H9 (cell line): ENCODE results near the gene SHTN1. TPM values are rescaled to one million over a fixed set of nuclear protein-coding genes. Genes with fewer than 3 reads are reported as not detected.

ENCODE experiments used
- DNase-seq: peaks from one replicate; pipeline ENCODE4 v3.0.0-alpha.2; 2017
- H2AFZ ChIP-seq: one replicate; pipeline ENCODE4 v1.6.1; 2013; ENCODE audit warnings: mild to moderate bottlenecking, low read length, control low read depth, moderate library complexity
- H2AK5ac ChIP-seq: 2 replicates; pipeline ENCODE4 v1.6.1; 2013; ENCODE audit warnings: low read length, control low read depth, mixed read lengths; ENCODE audit not compliant: insufficient read length
- H2BK120ac ChIP-seq: one replicate; pipeline ENCODE4 v1.6.1; 2013; ENCODE audit warnings: low read depth, mild to moderate bottlenecking, low read length, control low read depth, inconsistent platforms; ENCODE audit not compliant: poor library complexity, severe bottlenecking
- H2BK12ac ChIP-seq: 2 replicates; pipeline ENCODE4 v1.6.1; 2013; ENCODE audit warnings: low read length, control low read depth, mixed read lengths, low read depth; ENCODE audit not compliant: insufficient read length
- H2BK15ac ChIP-seq: 2 replicates; pipeline ENCODE4 v1.6.1; 2013; ENCODE audit warnings: low read depth, low read length, control low read depth
- H2BK20ac ChIP-seq: one replicate; pipeline ENCODE4 v1.6.1; 2013; ENCODE audit warnings: low read depth, mild to moderate bottlenecking, low read length, control low read depth, inconsistent platforms; ENCODE audit not compliant: poor library complexity, severe bottlenecking
- H2BK5ac ChIP-seq: 2 replicates; pipeline ENCODE4 v1.6.1; 2013; ENCODE audit warnings: low read length, control low read depth, mixed read lengths; ENCODE audit not compliant: insufficient read length
- H3K14ac ChIP-seq: 2 replicates; pipeline ENCODE4 v1.6.1; 2013; ENCODE audit warnings: low read length, control low read depth; ENCODE audit not compliant: insufficient read depth
- H3K18ac ChIP-seq: 2 replicates; pipeline ENCODE4 v1.6.1; 2013; ENCODE audit warnings: low read depth, mild to moderate bottlenecking, mixed read lengths, low read length, control low read depth; ENCODE audit not compliant: insufficient read length
- H3K23ac ChIP-seq: 2 replicates; pipeline ENCODE4 v1.6.1; 2013; ENCODE audit warnings: low read length, control low read depth, mixed read lengths, low read depth; ENCODE audit not compliant: insufficient read length
- H3K23me2 ChIP-seq: 2 replicates; pipeline ENCODE4 v1.6.1; 2013; ENCODE audit warnings: low read depth, mild to moderate bottlenecking, mixed read lengths, low read length, control low read depth; ENCODE audit not compliant: insufficient read length, poor library complexity, severe bottlenecking
- H3K27ac ChIP-seq: 2 replicates; pipeline ENCODE4 v1.5.1; 2013; ENCODE audit warnings: low read length, control low read depth, mixed read lengths, low read depth; ENCODE audit not compliant: insufficient read length
- H3K27me3 ChIP-seq: 2 replicates; pipeline ENCODE4 v1.6.1; 2013; ENCODE audit warnings: low read length, control low read depth, inconsistent platforms; ENCODE audit not compliant: insufficient read depth
- H3K4ac ChIP-seq: 2 replicates; pipeline ENCODE4 v1.6.1; 2013; ENCODE audit warnings: low read depth, mild to moderate bottlenecking, control low read depth, inconsistent platforms, low read length, moderate library complexity
- H3K4me1 ChIP-seq: 2 replicates; pipeline ENCODE4 v1.6.1; 2013; ENCODE audit warnings: low read length, control low read depth, inconsistent platforms; ENCODE audit not compliant: insufficient read depth
- H3K4me2 ChIP-seq: 2 replicates; pipeline ENCODE4 v1.6.1; 2013; ENCODE audit warnings: low read length, control low read depth, mixed read lengths; ENCODE audit not compliant: insufficient read length, insufficient read depth
- H3K56ac ChIP-seq: 2 replicates; pipeline ENCODE4 v1.6.1; 2013; ENCODE audit warnings: low read depth, mild to moderate bottlenecking, mixed read lengths, low read length, control low read depth; ENCODE audit not compliant: insufficient read length
- H3K79me1 ChIP-seq: 2 replicates; pipeline ENCODE4 v1.6.1; 2013; ENCODE audit warnings: low read depth, mild to moderate bottlenecking, moderate library complexity, low read length, control low read depth, inconsistent platforms; ENCODE audit not compliant: insufficient read depth, poor library complexity, severe bottlenecking
- H3K79me2 ChIP-seq: 2 replicates; pipeline ENCODE4 v1.6.1; 2013; ENCODE audit warnings: low read length, control low read depth, inconsistent platforms; ENCODE audit not compliant: insufficient read depth
- H3K9ac ChIP-seq: 2 replicates; pipeline ENCODE4 v1.6.1; 2013; ENCODE audit warnings: low read length, control low read depth, mixed read lengths; ENCODE audit not compliant: insufficient read length; ENCODE audit errors: extremely low read depth
- H3K9me3 ChIP-seq: one replicate; pipeline ENCODE4 v1.6.1; 2013; ENCODE audit warnings: low read depth, low read length, inconsistent platforms; ENCODE audit not compliant: control insufficient read depth
- H3T11ph ChIP-seq: one replicate; pipeline ENCODE4 v1.6.1; 2013; ENCODE audit warnings: mild to moderate bottlenecking, low read length, control low read depth, inconsistent platforms
- H4K20me1 ChIP-seq: one replicate; pipeline ENCODE4 v1.6.1; 2013; ENCODE audit not compliant: control insufficient read depth, insufficient read length, insufficient read depth
- H4K5ac ChIP-seq: 2 replicates; pipeline ENCODE4 v1.6.1; 2013; ENCODE audit warnings: low read depth, mild to moderate bottlenecking, mixed read lengths, low read length, control low read depth; ENCODE audit not compliant: insufficient read length
- H4K8ac ChIP-seq: replicated peaks from 2 replicates; pipeline ENCODE4 v1.6.1; 2013; ENCODE audit warnings: low read length, control low read depth, mixed read lengths, low read depth; ENCODE audit not compliant: insufficient read length
- H4K91ac ChIP-seq: 2 replicates; pipeline ENCODE4 v1.6.1; 2013; ENCODE audit warnings: low read depth, mild to moderate bottlenecking, moderate library complexity, mixed read lengths, low read length, control low read depth; ENCODE audit not compliant: insufficient read length
- H3K27ac Mint-ChIP-seq, 3 experiments: 2 replicates in 2 of 3; 3 replicates in 1 of 3; pipeline ENCODE4 v1.8.0; 2020 to 2021; ENCODE audit warnings: mixed read lengths in 3 of 3, mild to moderate bottlenecking in 1 of 3, moderate library complexity in 1 of 3
- H3K27me3 Mint-ChIP-seq: 2 replicates; pipeline ENCODE4 v1.8.0; 2021; ENCODE audit warnings: low read depth, mild to moderate bottlenecking, moderate library complexity, mixed read lengths
- H3K36me3 Mint-ChIP-seq, 3 experiments: 2 replicates in 2 of 3; 3 replicates in 1 of 3; pipeline ENCODE4 v1.8.0; 2020 to 2021; ENCODE audit warnings: low read depth in 3 of 3, mixed read lengths in 3 of 3; ENCODE audit not compliant: insufficient read depth in 1 of 3
- H3K4me1 Mint-ChIP-seq, 2 experiments: 2 replicates each; pipeline ENCODE4 v1.8.0; 2020; ENCODE audit warnings: mixed read lengths in 2 of 2
- H3K4me3 Mint-ChIP-seq, 2 experiments: 2 replicates in 1 of 2; 3 replicates in 1 of 2; pipeline ENCODE4 v1.8.0; 2020 to 2021; ENCODE audit warnings: mild to moderate bottlenecking in 2 of 2, mixed read lengths in 2 of 2, moderate library complexity in 1 of 2
- H3K9me3 Mint-ChIP-seq, 2 experiments: 2 replicates in 1 of 2; 3 replicates in 1 of 2; pipeline ENCODE4 v1.8.0; 2020; ENCODE audit warnings: mild to moderate bottlenecking in 2 of 2, mixed read lengths in 2 of 2, moderate library complexity in 1 of 2
- CTCF ChIP-seq: fragments of 200-600 bp; sonication (generic); conservative IDR thresholded peaks from 3 replicates; pipeline ENCODE4 v1.8.0; 2021; ENCODE audit warnings: antibody characterized with exemption, mild to moderate bottlenecking
- total RNA-seq: library from RNA; stranded (reverse); gene quantifications from 2 replicates; pipeline ENCODE4 v1.2.1, GENCODE V29; 2021

SHTN1 gene
- total RNA-seq, 1 experiment from 2014 or later = 22.1 TPM

GRCh38 chr10:117014835-117015234 lies 9.8 kb upstream of the SHTN1 start:
- Histone ChIP-seq H3K23me2 (no peaks in the 10 kb centered on the region), H3K14ac (no peak overlapping the region), H3K9me3 (no peaks in the 10 kb centered on the region), H3K27me3 (no peaks in the 10 kb centered on the region), H4K5ac (no peak overlapping the region), H3K4me1 (no peaks in the 10 kb centered on the region), H2BK5ac (no peak overlapping the region), H3K4ac (no peak overlapping the region), H3T11ph (no peak overlapping the region), H2AFZ (no peak overlapping the region), H4K91ac (no peak overlapping the region), H2BK120ac (no peak overlapping the region), H4K20me1 (no peaks in the 10 kb centered on the region), H3K23ac (no peak overlapping the region), H3K79me1 (no peaks in the 10 kb centered on the region), H3K56ac (no peak overlapping the region), H2BK20ac (no peak overlapping the region), H2BK15ac (no peak overlapping the region), H3K9ac (no peak overlapping the region), H3K27ac (no peak overlapping the region), H2AK5ac (no peak overlapping the region), H3K18ac (no peak overlapping the region), H3K79me2 (no peaks in the 10 kb centered on the region), H4K8ac (no peak overlapping the region), H2BK12ac (no peak overlapping the region), H3K4me2 (no peak overlapping the region)
- TF ChIP-seq CTCF = no peak
- no peak for DNase-seq
- Mint-ChIP-seq H3K27ac (no peak overlapping the region), H3K27me3 (no peaks in the 10 kb centered on the region; the same call in none of the 2 replicates), H3K4me1 (no peaks in the 10 kb centered on the region), H3K36me3 (no peaks in the 10 kb centered on the region), H3K4me3 (no peak overlapping the region), H3K9me3 (no peaks in the 10 kb centered on the region)
